Gastroesophageal sphincter (tissue), 4 donors: ENCODE measurements around the gene CNR1. TPM values are rescaled to one million over a fixed set of nuclear protein-coding genes. Genes with fewer than 3 reads are reported as not detected.

Experiments
- ATAC-seq: fragments of 150-250 bp; one replicate; pipeline ENCODE4 v1.9.1; 2016; ENCODE audit warnings: mild to moderate bottlenecking, moderate library complexity
- H3K27ac ChIP-seq, 4 donors: fragments of 200-600 bp; sonication (generic) in 3 of 4; 1 replicate in 3 of 4; 2 replicates in 1 of 4; pipeline ENCODE4 v1.5.1; 2016 to 2019
- H3K27me3 ChIP-seq: fragments of 200-600 bp; sonication (generic); one replicate; pipeline ENCODE4 v1.5.1; 2019
- H3K36me3 ChIP-seq, 2 donors: fragments of 200-600 bp; sonication (generic); one replicate each; pipeline ENCODE4 v1.5.1; 2019; ENCODE audit warnings: control low read depth in 1 of 2
- H3K4me1 ChIP-seq, 3 donors: fragments of 200-600 bp; sonication (generic); 1 replicate in 2 of 3; 2 replicates in 1 of 3; pipeline ENCODE4 v1.5.1; 2016 to 2019; ENCODE audit warnings: control low read depth in 2 of 3
- H3K4me3 ChIP-seq, 2 donors: fragments of 200-600 bp; sonication (generic); one replicate each; pipeline ENCODE4 v1.5.1; 2019; ENCODE audit warnings: mild to moderate bottlenecking in 1 of 2, moderate library complexity in 1 of 2
- H3K9me3 ChIP-seq, 3 donors: fragments of 200-600 bp; sonication (generic); one replicate each; pipeline ENCODE4 v1.5.1; 2017 to 2019; ENCODE audit warnings: control low read depth in 2 of 3
- EP300 ChIP-seq: sonication (generic); formaldehyde crosslinking; IDR thresholded peaks from one replicate; pipeline ENCODE4 v1.6.1; 2017; ENCODE audit warnings: antibody characterized with exemption, mild to moderate bottlenecking
- POLR2A ChIP-seq, 2 donors: fragments of 450-650 bp; IDR thresholded peaks; one replicate each; pipeline ENCODE4 v1.6.1; 2017; ENCODE audit warnings: antibody characterized with exemption in 2 of 2, mild to moderate bottlenecking in 2 of 2, moderate library complexity in 1 of 2
- POLR2AphosphoS5 ChIP-seq: sonication (generic); formaldehyde crosslinking; IDR thresholded peaks from one replicate; pipeline ENCODE4 v1.6.1; 2017; ENCODE audit warnings: antibody characterized with exemption
- WGBS, 2 donors: methylation state at CpG; one replicate each; pipeline ENCODE4 v1.1.5; 2018; ENCODE audit warnings: low coverage in 1 of 2; 5-methylcytosine and 5-hydroxymethylcytosine counted together
- total RNA-seq, 4 donors: library from RNA; depleted of rRNA; stranded (reverse); fragments of >200 nt; gene quantifications; one replicate each; pipeline ENCODE4 v1.1.0, GENCODE V29; 2016
- TF ChIP-seq, protein P1 (sequence below), 4 experiments: fragments of 200-600 bp in 2 of 4; fragments of 450-650 bp in 2 of 4; sonication (generic) in 1 of 4; IDR thresholded peaks; one replicate each; pipeline ENCODE4 v1.5.1; 2017 to 2019; ENCODE audit warnings: antibody characterized with exemption in 4 of 4, mild to moderate bottlenecking in 2 of 4, moderate library complexity in 2 of 4

CNR1 gene
- total RNA-seq, 4 donors from 2014 or later, result 8.3 to 27.1 (median 11.8) TPM

- no peaks in the 10 kb centered on the region for H3K36me3 ChIP-seq
- no peak for ATAC-seq
- peaks cover 0 to 25% (median 4%) of the 10 kb centered on the region in 3 donors for H3K4me1 ChIP-seq
- no peak overlapping the region for H3K4me3 ChIP-seq
- WGBS, 2 donors, result 78 to 83% methylated on average over 1 of the region's 1 CpG
- peaks cover 88% of the 10 kb centered on the region for H3K27me3 ChIP-seq
- H3K9me3 ChIP-seq, result no peaks in the 10 kb centered on the region
- TF ChIP-seq POLR2A (IDR thresholded peaks at IDR 0.05) (no peak), EP300 (no peak), POLR2AphosphoS5 (no peak)
- TF ChIP-seq, protein P1, sequence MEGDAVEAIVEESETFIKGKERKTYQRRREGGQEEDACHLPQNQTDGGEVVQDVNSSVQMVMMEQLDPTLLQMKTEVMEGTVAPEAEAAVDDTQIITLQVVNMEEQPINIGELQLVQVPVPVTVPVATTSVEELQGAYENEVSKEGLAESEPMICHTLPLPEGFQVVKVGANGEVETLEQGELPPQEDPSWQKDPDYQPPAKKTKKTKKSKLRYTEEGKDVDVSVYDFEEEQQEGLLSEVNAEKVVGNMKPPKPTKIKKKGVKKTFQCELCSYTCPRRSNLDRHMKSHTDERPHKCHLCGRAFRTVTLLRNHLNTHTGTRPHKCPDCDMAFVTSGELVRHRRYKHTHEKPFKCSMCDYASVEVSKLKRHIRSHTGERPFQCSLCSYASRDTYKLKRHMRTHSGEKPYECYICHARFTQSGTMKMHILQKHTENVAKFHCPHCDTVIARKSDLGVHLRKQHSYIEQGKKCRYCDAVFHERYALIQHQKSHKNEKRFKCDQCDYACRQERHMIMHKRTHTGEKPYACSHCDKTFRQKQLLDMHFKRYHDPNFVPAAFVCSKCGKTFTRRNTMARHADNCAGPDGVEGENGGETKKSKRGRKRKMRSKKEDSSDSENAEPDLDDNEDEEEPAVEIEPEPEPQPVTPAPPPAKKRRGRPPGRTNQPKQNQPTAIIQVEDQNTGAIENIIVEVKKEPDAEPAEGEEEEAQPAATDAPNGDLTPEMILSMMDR (IDR thresholded peaks at IDR 0.05), result no peak
- H3K27ac ChIP-seq, result no peak overlapping the region
Observed at GRCh38 chr6:88163616-88164015, 2.5 kb downstream of the CNR1 start.

- TF ChIP-seq, protein P1 (IDR thresholded peaks at IDR 0.05), result no peak
- TF ChIP-seq POLR2A (IDR thresholded peaks at IDR 0.05), result no peak
- TF ChIP-seq EP300, result no peak
- no peak for TF ChIP-seq POLR2AphosphoS5
- ATAC-seq, result no peak
- peaks cover 71% of the 10 kb centered on the region for H3K27me3 ChIP-seq
- H3K36me3 ChIP-seq, result no peaks in the 10 kb centered on the region
- H3K4me3 ChIP-seq, result no peak overlapping the region
- no peak overlapping the region for H3K27ac ChIP-seq
- WGBS, 2 donors, result 56 to 75% methylated on average over 4 of the region's 4 CpGs
- H3K9me3 ChIP-seq, result no peaks in the 10 kb centered on the region
- peaks cover 0 to 19% (median 4%) of the 10 kb centered on the region in 3 donors for H3K4me1 ChIP-seq
Observed at GRCh38 chr6:88161940-88162339, 4.2 kb downstream of the CNR1 start.

- H3K4me1 ChIP-seq, result no peaks in the 10 kb centered on the region
- peaks cover 23% of the 10 kb centered on the region for H3K27me3 ChIP-seq
- no peak overlapping the region for H3K4me3 ChIP-seq
- 71 to 79% methylated on average over 4 of the region's 4 CpGs for WGBS, 2 donors
- no peak for ATAC-seq
- no peaks in the 10 kb centered on the region for H3K9me3 ChIP-seq
- TF ChIP-seq, protein P1 (IDR thresholded peaks at IDR 0.05), result no peak
- TF ChIP-seq POLR2AphosphoS5 (no peak), EP300 (no peak), POLR2A (IDR thresholded peaks at IDR 0.05) (no peak)
- H3K36me3 ChIP-seq, result no peaks in the 10 kb centered on the region
- H3K27ac ChIP-seq, result no peak overlapping the region
Observed at GRCh38 chr6:88157106-88157505, 9.0 kb downstream of the CNR1 start.

DNA sequence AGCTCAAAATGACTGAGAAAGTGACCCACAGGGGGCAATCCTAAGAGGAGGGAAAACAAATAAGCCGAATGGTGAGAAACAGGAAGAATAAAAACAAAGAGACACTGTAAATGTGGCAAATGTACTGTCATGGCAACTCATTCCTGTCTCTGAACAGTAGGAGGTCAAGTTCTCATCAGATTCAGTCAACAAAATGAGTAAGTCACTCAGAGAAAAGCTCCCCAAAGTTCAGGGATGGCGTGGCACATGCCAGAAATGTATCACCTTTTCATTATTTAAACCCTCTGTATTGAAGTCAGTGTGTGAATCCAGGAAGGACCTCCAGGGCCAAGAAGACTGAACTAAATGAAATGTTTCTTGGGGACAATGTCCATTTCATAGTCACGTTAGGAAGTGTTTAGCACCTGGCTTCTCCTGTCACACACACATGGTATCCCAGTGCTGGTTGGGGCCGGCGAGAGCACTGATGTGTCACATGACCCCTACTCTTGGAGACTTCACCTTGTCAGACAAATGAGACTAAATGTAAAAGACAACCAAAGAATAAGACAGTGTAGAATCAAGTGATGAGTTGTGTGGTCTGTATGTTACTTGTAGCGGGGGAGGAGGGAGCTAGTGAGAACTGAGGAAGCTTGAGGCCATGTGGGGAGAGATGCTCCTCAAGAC is 20.7 kb downstream of the CNR1 start:
- Histone ChIP-seq H3K36me3 (no peaks in the 10 kb centered on the region), H3K27me3 (peaks cover under 1% of the 10 kb centered on the region), H3K4me1 (no peaks in the 10 kb centered on the region), H3K27ac (no peak overlapping the region), H3K9me3 (no peaks in the 10 kb centered on the region), H3K4me3 (no peak overlapping the region)
- 84 to 92% methylated on average over 4 to 6 of the region's 6 CpGs for WGBS, 2 donors
- TF ChIP-seq POLR2AphosphoS5 (no peak), POLR2A (IDR thresholded peaks at IDR 0.05) (no peak), EP300 (no peak)
- TF ChIP-seq, protein P1 (IDR thresholded peaks at IDR 0.05), result no peak
- ATAC-seq, result no peak

GRCh38 chr6:88144637-88145297 is 21.4 kb downstream of the CNR1 start:
- Histone ChIP-seq H3K27me3 (no peaks in the 10 kb centered on the region), H3K36me3 (no peaks in the 10 kb centered on the region), H3K4me1 (no peaks in the 10 kb centered on the region), H3K4me3 (no peak overlapping the region), H3K9me3 (no peaks in the 10 kb centered on the region), H3K27ac (no peak overlapping the region)
- WGBS, 2 donors, result 92% methylated on average over 2 to 18 of the region's 20 CpGs
- ATAC-seq, result no peak
- TF ChIP-seq POLR2AphosphoS5, result no peak
- no peak for TF ChIP-seq POLR2A (IDR thresholded peaks at IDR 0.05)
- TF ChIP-seq, protein P1 (IDR thresholded peaks at IDR 0.05), result no peak
- TF ChIP-seq EP300, result no peak
